Measurements from ENCODE around the gene PDCD11. TPM values are rescaled to one million over a fixed set of nuclear protein-coding genes. Genes with fewer than 3 reads are reported as not detected.

Gene PDCD11
- total RNA-seq, 1 donor from 2014 or later, result 72.8 TPM

DNA sequence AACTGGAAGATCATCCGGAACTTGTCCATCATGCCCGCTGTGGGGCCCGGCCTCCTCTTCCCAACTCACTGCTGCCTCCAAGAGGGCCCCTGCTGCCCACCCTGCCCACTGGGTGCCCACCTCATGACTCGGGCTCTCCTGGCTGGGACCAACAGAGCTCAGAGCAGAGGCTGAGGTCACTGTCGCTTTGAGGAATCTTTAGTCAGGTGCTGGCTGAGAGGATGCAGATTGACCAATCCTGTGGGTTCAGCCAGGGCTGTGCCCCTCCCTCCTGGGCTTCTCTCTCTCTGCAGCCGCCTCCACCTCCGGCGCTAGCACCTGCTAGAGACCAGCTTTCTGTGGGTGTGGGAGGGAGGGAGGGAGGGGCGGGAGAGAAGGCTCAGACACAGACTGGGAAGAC is 62.3 kb downstream of the PDCD11 start, which contains the start of gene CALHM1:
Gene CALHM1, minus strand, starts transcription at position 181 of the 400 bp plus-strand sequence. Its CDS starts 149 bp downstream, at position 32.
- Mint-ChIP-seq H3K9me3 (ENCODE audit: unreplicated experiment) (peaks cover 2% of the 10 kb centered on the region), H3K27ac (ENCODE audit: unreplicated experiment) (no peak within 1 kb of the TSS), H3K4me1 (ENCODE audit: low read depth, unreplicated experiment) (peaks cover 10% of the 10 kb centered on the region), H3K4me3 (ENCODE audit: unreplicated experiment) (no peak within 1 kb of the TSS), H3K27me3 (ENCODE audit: low read depth, unreplicated experiment) (peaks cover 10% of the 10 kb centered on the region), H3K36me3 (ENCODE audit: low read depth, unreplicated experiment) (peaks cover 3% of the 10 kb centered on the region)
- TF ChIP-seq, protein P1, sequence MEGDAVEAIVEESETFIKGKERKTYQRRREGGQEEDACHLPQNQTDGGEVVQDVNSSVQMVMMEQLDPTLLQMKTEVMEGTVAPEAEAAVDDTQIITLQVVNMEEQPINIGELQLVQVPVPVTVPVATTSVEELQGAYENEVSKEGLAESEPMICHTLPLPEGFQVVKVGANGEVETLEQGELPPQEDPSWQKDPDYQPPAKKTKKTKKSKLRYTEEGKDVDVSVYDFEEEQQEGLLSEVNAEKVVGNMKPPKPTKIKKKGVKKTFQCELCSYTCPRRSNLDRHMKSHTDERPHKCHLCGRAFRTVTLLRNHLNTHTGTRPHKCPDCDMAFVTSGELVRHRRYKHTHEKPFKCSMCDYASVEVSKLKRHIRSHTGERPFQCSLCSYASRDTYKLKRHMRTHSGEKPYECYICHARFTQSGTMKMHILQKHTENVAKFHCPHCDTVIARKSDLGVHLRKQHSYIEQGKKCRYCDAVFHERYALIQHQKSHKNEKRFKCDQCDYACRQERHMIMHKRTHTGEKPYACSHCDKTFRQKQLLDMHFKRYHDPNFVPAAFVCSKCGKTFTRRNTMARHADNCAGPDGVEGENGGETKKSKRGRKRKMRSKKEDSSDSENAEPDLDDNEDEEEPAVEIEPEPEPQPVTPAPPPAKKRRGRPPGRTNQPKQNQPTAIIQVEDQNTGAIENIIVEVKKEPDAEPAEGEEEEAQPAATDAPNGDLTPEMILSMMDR (IDR thresholded peaks at IDR 0.05; ENCODE audit: insufficient read depth, low read depth, low read length), result no peak
- TF ChIP-seq EZH2 (IDR thresholded peaks at IDR 0.05; ENCODE audit: insufficient read depth, low read length), result no peak
- H4K20me1 ChIP-seq (ENCODE audit: insufficient read depth, low read length), result no peaks in the 10 kb centered on the region
- no peaks in the 10 kb centered on the region for H3K79me2 ChIP-seq (ENCODE audit: insufficient read depth, low read length)
- no peaks in the 10 kb centered on the region for H3K9me3 ChIP-seq (ENCODE audit: insufficient read depth, low read depth, low read length)
- H3K36me3 ChIP-seq (ENCODE audit: insufficient read depth, low read length), result no peaks in the 10 kb centered on the region
- no peaks in the 10 kb centered on the region for H3K4me1 ChIP-seq (ENCODE audit: insufficient read depth, low read length)
- H3K4me2 ChIP-seq (ENCODE audit: low read length), result no peak within 1 kb of the TSS
- H2AFZ ChIP-seq (ENCODE audit: low read depth, low read length), result no peak within 1 kb of the TSS
- H3K27ac ChIP-seq (ENCODE audit: low read depth, low read length), result no peak within 1 kb of the TSS
- FAIRE-seq (no peak), DNase-seq (ENCODE audit: low read depth) (no peak)
- no peak within 1 kb of the TSS for H3K9ac ChIP-seq (ENCODE audit: low read length)
- peaks cover 10% of the 10 kb centered on the region for H3K27me3 ChIP-seq (ENCODE audit: insufficient read depth, low read length)
- no peak within 1 kb of the TSS for H3K4me3 ChIP-seq (ENCODE audit: insufficient read depth, low read depth, low read length)

DNA sequence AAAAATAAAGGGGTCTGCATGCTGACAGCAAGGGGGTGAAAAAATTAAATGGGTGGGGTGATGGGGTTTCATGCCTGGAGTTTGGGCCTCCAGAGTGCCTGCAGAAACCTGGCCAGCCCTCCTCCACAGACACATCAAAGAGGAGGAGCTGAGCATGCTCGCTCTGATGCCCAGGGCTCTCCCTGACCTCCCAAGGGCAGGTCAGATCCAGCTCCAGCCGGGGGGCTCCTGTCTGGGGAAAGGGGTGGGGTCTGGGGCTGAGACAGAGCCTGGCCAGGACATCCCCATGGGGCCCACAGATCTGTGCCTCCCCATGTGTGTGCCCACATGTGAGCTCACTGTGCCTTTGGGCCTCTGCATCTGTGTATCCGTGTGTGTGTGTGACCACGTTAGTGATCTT is 63.2 kb downstream of the PDCD11 start:
- H3K36me3 Mint-ChIP-seq (ENCODE audit: low read depth, unreplicated experiment), result peaks cover under 1% of the 10 kb centered on the region
- Histone ChIP-seq H3K9me3 (ENCODE audit: insufficient read depth, low read depth, low read length) (no peaks in the 10 kb centered on the region), H3K9ac (ENCODE audit: low read length) (no peak overlapping the region), H3K4me1 (ENCODE audit: insufficient read depth, low read length) (no peaks in the 10 kb centered on the region), H3K36me3 (ENCODE audit: insufficient read depth, low read length) (no peaks in the 10 kb centered on the region), H3K4me3 (ENCODE audit: insufficient read depth, low read depth, low read length) (no peak overlapping the region), H3K79me2 (ENCODE audit: insufficient read depth, low read length) (no peaks in the 10 kb centered on the region), H2AFZ (ENCODE audit: low read depth, low read length) (no peak overlapping the region), H3K27me3 (ENCODE audit: insufficient read depth, low read length) (peaks cover 16% of the 10 kb centered on the region), H3K4me2 (ENCODE audit: low read length) (no peak overlapping the region), H3K27ac (ENCODE audit: low read depth, low read length) (no peak overlapping the region), H4K20me1 (ENCODE audit: insufficient read depth, low read length) (no peaks in the 10 kb centered on the region)
- H3K9me3 Mint-ChIP-seq (ENCODE audit: unreplicated experiment), result peaks cover under 1% of the 10 kb centered on the region
- H3K27me3 Mint-ChIP-seq (ENCODE audit: low read depth, unreplicated experiment), result peaks cover 8% of the 10 kb centered on the region
- TF ChIP-seq, protein P1 (IDR thresholded peaks at IDR 0.05; ENCODE audit: insufficient read depth, low read depth, low read length), result no peak
- no peak for TF ChIP-seq EZH2 (IDR thresholded peaks at IDR 0.05; ENCODE audit: insufficient read depth, low read length)
- no peak overlapping the region for H3K27ac Mint-ChIP-seq (ENCODE audit: unreplicated experiment)
- DNase-seq (ENCODE audit: low read depth) (no peak), FAIRE-seq (no peak)
- H3K4me3 Mint-ChIP-seq (ENCODE audit: unreplicated experiment), result no peak overlapping the region
- peaks cover 10% of the 10 kb centered on the region for H3K4me1 Mint-ChIP-seq (ENCODE audit: low read depth, unreplicated experiment)

DNA sequence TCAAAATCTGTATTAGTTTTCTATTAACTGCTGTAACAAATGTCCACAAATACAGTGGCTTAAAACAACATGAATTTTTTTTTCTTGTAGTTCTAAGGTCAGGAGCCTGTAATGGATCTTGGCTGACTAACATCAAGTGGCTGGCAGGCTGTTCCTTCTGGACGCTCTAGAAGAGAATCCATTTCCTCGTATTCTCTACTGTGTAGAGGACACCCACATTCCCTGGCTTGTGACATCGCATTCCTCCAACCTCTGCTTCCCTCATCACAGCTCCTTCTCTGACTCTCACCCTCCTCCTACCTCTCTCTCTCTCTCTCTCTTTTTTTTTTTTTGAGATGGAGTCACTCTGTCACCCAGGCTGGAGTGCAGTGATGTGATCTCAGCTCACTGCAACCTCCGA is 67.1 kb downstream of the PDCD11 start:
- H3K36me3 Mint-ChIP-seq (ENCODE audit: low read depth, unreplicated experiment), result no peaks in the 10 kb centered on the region
- Histone ChIP-seq H3K9ac (ENCODE audit: low read length) (no peak overlapping the region), H3K4me1 (ENCODE audit: insufficient read depth, low read length) (no peaks in the 10 kb centered on the region), H3K36me3 (ENCODE audit: insufficient read depth, low read length) (no peaks in the 10 kb centered on the region), H3K4me3 (ENCODE audit: insufficient read depth, low read depth, low read length) (no peak overlapping the region), H3K9me3 (ENCODE audit: insufficient read depth, low read depth, low read length) (no peaks in the 10 kb centered on the region), H2AFZ (ENCODE audit: low read depth, low read length) (no peak overlapping the region), H3K79me2 (ENCODE audit: insufficient read depth, low read length) (no peaks in the 10 kb centered on the region), H3K27ac (ENCODE audit: low read depth, low read length) (no peak overlapping the region), H4K20me1 (ENCODE audit: insufficient read depth, low read length) (no peaks in the 10 kb centered on the region), H3K4me2 (ENCODE audit: low read length) (no peak overlapping the region), H3K27me3 (ENCODE audit: insufficient read depth, low read length) (peaks cover 21% of the 10 kb centered on the region)
- FAIRE-seq (no peak), DNase-seq (ENCODE audit: low read depth) (no peak)
- TF ChIP-seq, protein P1 (IDR thresholded peaks at IDR 0.05; ENCODE audit: insufficient read depth, low read depth, low read length), result no peak
- no peak for TF ChIP-seq EZH2 (IDR thresholded peaks at IDR 0.05; ENCODE audit: insufficient read depth, low read length)
- H3K27me3 Mint-ChIP-seq (ENCODE audit: low read depth, unreplicated experiment), result peaks cover 5% of the 10 kb centered on the region
- peaks cover 22% of the 10 kb centered on the region for H3K4me1 Mint-ChIP-seq (ENCODE audit: low read depth, unreplicated experiment)
- no peaks in the 10 kb centered on the region for H3K9me3 Mint-ChIP-seq (ENCODE audit: unreplicated experiment)
- H3K27ac Mint-ChIP-seq (ENCODE audit: unreplicated experiment), result no peak overlapping the region
- H3K4me3 Mint-ChIP-seq (ENCODE audit: unreplicated experiment), result no peak overlapping the region

Data from astrocyte (in vitro differentiated cells and primary cell).